Right kidney (tissue), 1 donor: ENCODE results near the gene CTSL.

Experiments used
- DNase-seq: peaks from one replicate; pipeline ENCODE4 v3.0.0-alpha.2; 2016

CTSL gene

GRCh38 chr9:87696641-87697040 is 29.3 kb upstream of the CTSL start:
- no peak for DNase-seq

DNA sequence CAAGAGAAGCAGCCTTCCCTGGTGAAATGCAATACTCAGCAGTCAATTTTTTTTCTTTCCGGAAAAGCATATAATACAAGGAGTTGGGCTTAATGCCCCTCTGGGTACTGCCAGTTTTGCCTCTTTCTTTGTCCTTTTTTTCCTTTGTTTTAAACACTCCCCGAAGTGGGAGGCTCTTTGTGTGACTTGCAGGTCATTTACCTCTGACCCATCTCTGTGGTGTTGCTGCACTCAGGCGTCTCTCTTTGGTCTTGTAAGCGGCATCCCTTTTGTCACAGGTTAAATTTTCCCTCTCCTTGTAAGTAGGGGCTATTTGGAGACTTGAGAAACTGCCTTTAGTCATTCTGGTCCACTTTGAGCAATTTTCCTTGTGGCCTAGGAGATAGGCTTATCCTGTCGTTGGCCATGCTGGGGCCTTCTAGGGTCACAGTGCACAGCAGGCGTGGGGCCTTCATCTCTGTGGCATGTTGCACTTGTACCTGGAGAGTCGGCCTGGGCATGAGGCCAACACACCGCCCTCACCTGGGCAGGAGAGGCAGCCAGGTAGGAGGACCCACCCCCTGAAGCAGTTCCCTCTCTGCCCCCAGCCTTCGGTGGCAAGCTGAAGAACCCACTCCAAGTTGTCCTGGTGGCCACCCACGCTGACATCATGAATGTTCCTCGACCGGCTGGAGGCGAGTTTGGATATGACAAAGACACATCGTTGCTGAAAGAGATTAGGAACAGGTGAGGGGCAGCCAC is 27.7 kb upstream of the CTSL start:
- no peak for DNase-seq

GRCh38 chr9:87699835-87700234 is 26.1 kb upstream of the CTSL start:
- DNase-seq: no peak

DNA sequence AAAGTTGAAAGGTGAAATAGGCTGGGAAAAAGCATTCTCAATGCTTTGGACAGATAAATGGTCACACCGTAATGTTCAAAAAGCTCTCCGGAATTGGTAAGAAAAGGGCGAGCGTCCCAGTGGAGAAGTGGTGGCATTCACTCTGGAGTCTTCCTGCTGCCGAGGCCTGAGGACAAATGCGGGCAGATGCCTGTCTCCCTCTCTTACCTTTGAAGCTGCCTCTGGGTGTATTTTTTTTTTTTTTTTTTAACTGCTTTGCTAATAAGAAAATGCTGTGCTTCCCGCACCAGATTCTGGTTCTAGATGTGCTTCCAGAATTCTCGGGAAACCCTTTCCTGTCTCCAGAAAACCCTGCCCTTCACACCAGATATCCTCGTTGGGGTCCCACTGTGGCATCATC is 24.4 kb upstream of the CTSL start:
- DNase-seq: no peak

DNA sequence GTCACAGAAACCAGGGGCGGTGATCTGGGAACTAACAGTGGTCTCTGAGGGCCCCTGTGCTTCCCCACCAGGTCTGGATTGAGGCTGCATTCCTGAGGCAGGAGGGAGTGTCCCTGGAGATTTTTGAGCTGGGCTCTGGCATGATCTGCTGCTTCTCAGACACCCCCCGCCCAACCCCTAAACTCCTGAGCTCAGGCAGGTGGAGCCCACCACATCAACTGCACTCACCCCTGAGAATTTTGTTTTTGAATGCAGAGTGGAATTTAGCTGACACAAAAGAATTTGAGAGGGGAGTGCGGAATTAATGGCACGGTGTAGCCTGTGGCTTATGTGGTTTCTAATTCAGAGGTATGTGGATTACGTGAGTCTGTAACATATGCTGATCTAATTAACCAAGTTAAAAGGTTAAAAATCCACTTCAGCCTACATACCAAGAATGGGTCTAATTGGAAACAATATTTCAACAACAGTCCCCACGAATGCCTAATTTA is 23.9 kb upstream of the CTSL start:
- no peak for DNase-seq

DNA sequence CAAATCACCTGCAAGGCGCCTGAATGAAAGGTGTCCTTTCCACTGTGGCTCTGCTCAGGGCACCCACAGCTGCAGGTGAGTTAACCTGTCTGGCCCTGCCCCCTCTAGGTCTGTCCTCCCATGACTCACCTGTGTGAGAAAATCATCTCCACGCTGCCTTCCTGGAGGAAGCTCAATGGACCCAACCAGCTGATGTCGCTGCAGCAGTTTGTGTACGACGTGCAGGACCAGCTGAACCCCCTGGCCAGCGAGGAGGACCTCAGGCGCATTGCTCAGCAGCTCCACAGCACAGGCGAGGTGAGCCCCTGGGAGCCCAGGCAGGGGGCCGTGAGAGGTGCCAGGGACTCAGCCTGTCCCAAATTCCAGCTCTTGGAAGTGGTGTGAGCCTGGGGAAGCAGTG is 23.0 kb upstream of the CTSL start:
- DNase-seq: no peak

DNA sequence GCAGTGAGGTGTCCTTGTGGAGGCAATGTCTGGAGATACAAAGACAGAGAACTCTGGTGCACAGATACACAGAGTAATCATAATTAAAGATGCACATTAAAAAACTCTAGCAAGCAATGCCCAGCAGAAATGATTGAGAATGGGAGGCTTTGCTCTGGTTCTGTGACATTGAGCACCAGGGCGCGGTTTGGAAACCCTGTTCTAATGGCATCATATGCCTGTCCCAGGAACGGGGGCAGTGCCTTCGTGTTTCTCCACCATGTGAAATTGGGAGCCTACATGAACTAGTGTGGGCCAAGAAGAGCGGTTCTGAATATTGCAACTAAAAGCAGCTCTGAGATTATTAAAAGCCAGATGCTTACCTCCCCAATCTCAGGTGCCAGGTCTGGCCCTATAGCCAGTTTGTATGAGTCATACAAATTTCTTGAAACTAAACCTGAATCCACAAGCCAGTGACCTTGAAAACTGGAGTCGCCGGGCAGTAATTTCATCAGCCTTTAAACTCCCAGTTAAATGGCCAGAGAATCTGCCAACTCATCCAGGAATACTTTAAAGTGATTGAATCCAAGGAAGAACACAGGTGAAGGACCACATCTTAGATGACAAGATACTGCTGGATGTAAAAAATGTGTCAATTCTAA is 22.2 kb upstream of the CTSL start:
- no peak for DNase-seq

GRCh38 chr9:87704342-87704741 is 21.6 kb upstream of the CTSL start:
- DNase-seq: no peak

DNA sequence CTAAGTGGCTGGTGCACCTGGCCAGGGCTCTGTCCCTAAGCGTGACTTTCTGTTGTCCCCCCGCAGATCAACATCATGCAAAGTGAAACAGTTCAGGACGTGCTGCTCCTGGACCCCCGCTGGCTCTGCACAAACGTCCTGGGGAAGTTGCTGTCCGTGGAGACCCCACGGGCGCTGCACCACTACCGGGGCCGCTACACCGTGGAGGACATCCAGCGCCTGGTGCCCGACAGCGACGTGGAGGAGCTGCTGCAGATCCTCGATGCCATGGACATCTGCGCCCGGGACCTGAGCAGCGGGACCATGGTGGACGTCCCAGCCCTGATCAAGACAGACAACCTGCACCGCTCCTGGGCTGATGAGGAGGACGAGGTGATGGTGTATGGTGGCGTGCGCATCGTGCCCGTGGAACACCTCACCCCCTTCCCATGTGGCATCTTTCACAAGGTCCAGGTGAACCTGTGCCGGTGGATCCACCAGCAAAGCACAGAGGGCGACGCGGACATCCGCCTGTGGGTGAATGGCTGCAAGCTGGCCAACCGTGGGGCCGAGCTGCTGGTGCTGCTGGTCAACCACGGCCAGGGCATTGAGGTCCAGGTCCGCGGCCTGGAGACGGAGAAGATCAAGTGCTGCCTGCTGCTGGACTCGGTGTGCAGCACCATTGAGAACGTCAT is 19.7 kb upstream of the CTSL start:
- no peak for DNase-seq

- DNase-seq: no peak
Measured at GRCh38 chr9:87707805-87708506, 18.0 kb upstream of the CTSL start.

DNA sequence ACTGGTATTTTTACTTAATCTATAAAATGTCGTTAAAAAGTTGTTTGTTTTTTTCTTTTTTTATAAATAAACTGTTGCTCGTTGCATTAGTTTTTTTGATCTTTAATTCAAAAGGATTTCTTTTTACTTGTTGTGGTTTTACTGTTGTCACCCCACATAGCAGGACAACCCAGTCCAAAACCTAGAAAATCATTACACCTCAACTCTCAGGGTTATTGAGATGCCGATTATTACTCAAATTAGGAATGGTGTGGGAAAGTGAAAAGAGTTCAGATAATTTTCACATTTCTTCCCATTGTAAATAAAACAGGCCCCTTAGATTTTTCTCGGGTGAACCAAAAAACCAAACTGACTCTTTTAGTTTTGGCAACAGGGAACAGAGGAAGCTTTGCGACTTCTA is 17.4 kb upstream of the CTSL start:
- no peak for DNase-seq

DNA sequence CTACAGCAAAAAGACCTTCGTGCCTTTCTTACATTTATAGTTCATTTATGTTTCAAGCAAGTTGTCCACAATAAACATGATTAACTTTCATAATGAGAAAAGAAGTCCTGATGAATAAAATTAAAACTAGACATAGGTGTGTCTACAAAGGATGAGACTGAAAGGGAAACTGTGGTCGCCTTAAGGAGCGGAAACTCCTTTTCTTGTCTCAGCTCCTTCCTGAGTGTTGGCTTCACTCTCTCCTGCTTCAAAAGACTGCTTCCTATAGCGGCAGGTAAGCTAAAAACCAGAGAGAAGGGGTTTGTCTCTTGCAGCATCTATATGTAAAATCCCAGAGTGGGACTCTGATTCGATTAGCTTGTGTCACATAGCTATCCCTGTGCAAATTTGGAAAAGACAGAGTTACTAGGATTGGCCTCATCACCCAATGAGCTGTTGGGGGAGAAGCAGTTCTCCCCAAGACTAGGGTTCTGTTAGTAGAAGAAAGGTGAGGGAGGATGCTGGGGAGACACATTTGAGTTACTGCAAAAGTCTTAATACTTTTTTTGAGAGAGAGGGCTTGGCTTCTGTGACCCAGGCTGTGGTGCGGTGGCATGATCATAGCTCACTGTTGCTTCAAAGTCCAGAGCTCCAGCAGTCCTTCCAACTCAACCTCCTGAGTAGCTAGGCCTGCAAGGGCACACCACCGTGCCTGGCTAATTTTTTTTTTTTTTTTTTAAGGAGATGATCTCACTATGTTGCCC is 16.8 kb upstream of the CTSL start:
- no peak for DNase-seq

DNA sequence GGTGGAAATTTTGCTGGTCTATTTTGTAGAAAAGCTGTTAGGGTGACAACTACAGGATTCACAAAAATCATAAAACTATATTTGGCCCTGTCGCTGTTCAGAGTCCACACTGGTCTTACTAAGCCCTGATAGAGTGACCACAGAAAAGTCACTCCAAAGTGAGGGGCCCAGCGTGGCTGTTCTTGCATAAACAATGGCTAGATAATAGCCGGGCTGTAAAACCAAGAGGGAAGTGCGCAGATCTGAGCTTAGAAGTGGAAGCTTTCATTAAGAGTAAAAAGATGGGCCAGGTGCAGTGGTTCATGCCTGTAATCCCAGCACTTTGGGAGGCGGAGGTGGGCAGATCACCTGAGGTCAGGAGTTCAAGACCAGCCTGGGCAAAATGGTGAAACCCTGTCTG is 15.5 kb upstream of the CTSL start:
- no peak for DNase-seq

DNA sequence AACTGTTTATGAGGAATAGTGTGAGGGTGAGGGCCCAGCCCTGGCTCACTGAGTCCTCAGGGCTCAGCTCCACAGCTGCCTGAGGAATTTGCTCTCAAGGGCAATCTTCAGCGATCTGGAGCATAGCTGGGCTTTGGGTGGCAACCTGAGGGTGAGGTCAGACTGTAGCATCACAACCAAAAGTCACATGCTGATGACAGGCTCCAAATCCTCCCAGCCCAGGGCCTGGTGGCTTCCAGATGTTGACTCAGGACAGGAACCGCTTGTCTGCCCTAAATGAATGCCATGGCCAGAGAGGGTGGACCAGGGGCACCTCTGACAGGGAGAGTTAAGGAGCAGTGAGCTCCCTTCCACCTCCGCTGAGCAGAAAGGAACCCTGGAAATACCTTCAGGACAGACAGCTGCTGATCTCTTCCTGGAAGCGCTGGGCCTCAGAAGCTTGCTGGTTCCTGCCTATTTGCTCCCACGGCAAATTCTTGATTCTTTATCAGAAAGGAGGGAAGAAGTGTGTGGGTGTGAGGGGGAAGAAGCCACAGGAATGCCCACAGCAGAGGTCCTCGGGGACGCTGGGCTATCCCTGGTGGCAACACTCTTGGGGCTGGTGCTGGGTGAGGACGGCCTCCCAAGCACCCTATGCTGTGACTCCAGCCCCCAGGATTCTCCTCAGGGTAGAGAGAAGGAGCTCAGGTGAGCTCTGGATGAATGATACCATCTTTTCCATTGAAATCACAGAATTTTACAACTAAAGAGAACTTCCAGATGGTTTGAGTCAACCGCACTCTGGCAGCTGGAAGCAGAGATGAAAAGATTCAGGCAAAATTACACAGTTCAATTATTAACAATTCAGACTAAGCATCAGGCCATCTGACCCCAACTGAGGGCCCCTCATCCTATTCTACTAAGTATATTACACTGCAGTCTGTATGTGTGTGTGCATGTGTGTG is 13.8 kb upstream of the CTSL start:
- DNase-seq: no peak

GRCh38 chr9:87712801-87713277 is 13.1 kb upstream of the CTSL start:
- DNase-seq: no peak

DNA sequence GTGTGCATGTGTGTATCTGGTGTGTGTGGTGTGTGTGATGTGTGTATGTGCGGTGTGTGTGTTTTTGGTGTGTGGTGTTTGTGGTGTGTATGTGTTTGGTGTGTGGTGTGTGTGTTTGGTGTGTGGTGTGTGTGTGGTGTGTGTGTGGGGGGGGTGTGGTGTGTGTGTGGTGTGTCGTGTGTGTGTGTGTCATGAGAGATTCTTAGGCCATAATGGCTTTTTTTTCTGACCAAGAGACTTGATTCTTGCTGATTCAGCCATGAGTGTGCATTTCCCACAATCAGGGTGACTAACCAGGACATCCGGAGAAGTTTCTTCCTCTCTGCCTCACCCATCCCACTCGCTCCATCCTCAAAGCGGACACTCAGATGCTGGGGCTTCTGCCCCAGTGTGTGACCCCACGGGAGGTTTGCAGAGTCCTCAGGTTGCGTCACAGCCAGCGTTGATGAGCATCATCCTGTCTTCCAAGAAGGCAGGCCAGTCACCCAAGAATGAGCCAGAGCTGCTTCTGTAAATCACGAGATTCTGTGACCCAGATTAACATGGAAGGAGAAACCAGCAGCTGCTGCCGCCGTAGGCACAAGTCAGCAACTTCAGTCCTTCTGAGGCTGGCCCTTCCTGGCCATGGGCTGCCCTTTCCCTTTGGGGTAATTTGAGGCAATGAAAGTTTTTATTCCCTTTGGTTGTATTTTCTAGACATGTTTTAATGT is 12.5 kb upstream of the CTSL start:
- no peak for DNase-seq

DNA sequence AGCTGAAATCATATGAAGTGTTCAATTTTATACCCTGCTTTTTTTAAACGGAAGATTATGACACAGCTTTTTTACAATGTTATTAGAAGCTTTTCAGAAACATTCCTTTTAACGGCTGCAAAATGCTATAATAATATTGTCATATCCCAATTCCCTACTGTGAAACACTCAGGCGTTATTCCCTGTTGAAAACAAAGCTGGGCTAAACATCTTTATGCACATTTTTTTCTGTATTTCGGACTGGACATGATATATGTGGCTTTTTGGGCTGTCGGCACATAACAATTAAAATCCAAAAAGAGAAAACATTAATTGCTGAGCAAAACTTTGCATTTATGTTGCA is 12.0 kb upstream of the CTSL start:
- DNase-seq: no peak

DNA sequence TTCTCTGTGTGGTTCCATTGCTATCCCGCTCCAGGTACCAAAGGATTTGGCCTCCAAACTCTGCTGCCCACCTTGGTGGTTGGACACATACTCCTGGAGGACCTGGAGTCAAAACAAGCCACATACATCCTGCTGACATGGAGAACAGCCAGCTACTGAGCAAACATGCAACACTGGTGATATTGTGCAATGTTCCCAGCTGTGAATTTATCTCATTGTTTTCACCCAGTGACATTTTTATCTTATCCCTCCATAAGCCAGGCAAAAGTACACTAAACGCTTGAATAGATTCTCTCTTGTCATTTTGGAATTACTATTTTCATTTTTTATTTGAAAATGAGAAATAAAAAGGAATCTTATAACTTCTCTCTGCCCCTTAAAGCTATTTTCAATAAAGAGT is 11.1 kb upstream of the CTSL start:
- DNase-seq: no peak

- no peak for DNase-seq
Measured at GRCh38 chr9:87716141-87716540, 9.8 kb upstream of the CTSL start.

DNA sequence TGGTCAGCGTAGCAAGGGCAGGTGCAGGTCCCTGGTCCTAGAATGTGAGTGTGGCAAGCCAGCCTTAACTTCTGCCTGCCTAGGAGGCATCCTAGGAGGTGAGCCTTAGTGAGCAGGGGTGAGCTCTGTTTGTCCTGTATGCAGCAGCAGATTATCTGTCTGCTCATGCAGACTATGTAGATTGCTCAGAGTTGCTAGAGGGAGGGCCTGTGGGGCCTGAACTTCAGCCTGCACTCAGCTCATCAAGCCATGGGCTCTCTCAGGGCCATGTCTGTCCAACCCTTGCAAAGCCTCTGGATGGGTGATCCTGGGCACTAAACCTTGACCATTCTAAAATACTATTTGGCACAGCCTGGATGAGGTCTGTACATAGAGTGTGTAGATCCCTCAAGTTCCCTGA is 8.5 kb upstream of the CTSL start:
- DNase-seq: no peak
